ENCODE data around the gene RPS3. TPM values are rescaled to one million over a fixed set of nuclear protein-coding genes. Genes with fewer than 3 reads are reported as not detected.
A peak's percentile ranks its signal among the peaks of the same experiment; 100 is the strongest.

Gene RPS3
- total and polyA plus RNA-seq, 2 of the 13 experiments (the other 11 are each of a cell fraction or from before 2014, with no cell fraction given): 2,143 to 3,616 TPM

- no peak for TF ChIP-seq SRSF4 (IDR thresholded peaks at IDR 0.05; ENCODE audit: low read depth, low read length, poor library complexity, severe bottlenecking)
- TF ChIP-seq ZC3H13 (CRISPR knock-in tag; IDR thresholded peaks at IDR 0.05): 0 out of 2 replicates have a peak, but pooled peaks have one; percentile 74
- TF ChIP-seq PHB2 (IDR thresholded peaks at IDR 0.05; ENCODE audit: partially characterized antibody): no peak
- peak; percentile 79 for TF ChIP-seq POGZ (CRISPR knock-in tag; IDR thresholded peaks at IDR 0.05)
- peak; percentile 93 for TF ChIP-seq ELF3 (CRISPR knock-in tag; IDR thresholded peaks at IDR 0.05)
- TF ChIP-seq IKZF5 (CRISPR knock-in tag; IDR thresholded peaks at IDR 0.05): peak; percentile 81
- TF ChIP-seq CBX5 (CRISPR knock-in tag; IDR thresholded peaks at IDR 0.05; ENCODE audit: borderline replicate concordance): no peak
- TF ChIP-seq, protein P1, sequence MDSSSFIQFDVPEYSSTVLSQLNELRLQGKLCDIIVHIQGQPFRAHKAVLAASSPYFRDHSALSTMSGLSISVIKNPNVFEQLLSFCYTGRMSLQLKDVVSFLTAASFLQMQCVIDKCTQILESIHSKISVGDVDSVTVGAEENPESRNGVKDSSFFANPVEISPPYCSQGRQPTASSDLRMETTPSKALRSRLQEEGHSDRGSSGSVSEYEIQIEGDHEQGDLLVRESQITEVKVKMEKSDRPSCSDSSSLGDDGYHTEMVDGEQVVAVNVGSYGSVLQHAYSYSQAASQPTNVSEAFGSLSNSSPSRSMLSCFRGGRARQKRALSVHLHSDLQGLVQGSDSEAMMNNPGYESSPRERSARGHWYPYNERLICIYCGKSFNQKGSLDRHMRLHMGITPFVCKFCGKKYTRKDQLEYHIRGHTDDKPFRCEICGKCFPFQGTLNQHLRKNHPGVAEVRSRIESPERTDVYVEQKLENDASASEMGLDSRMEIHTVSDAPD (CRISPR knock-in tag; IDR thresholded peaks at IDR 0.05): no peak
- peak; percentile 67; the same call in 1 of the 2 replicates for TF ChIP-seq GATAD1 (CRISPR knock-in tag; IDR thresholded peaks at IDR 0.05)
- no peak for TF ChIP-seq ZNF570 (CRISPR knock-in tag; IDR thresholded peaks at IDR 0.05; ENCODE audit: borderline replicate concordance)
- TF ChIP-seq MIER3 (CRISPR knock-in tag; IDR thresholded peaks at IDR 0.05; ENCODE audit: borderline replicate concordance): peak; percentile 68; the same call in 1 of the 2 replicates
- TF ChIP-seq NCOR1 (IDR thresholded peaks at IDR 0.05; ENCODE audit: borderline replicate concordance, low read length): peak; percentile 14; the same call in 1 of the 2 replicates
- TF ChIP-seq, protein P2, sequence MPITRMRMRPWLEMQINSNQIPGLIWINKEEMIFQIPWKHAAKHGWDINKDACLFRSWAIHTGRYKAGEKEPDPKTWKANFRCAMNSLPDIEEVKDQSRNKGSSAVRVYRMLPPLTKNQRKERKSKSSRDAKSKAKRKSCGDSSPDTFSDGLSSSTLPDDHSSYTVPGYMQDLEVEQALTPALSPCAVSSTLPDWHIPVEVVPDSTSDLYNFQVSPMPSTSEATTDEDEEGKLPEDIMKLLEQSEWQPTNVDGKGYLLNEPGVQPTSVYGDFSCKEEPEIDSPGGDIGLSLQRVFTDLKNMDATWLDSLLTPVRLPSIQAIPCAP (CRISPR knock-in tag; IDR thresholded peaks at IDR 0.05; ENCODE audit: low read depth): no peak
- peak; percentile 66; the same call in 1 of the 2 replicates for TF ChIP-seq ZNF605 (CRISPR knock-in tag; IDR thresholded peaks at IDR 0.05)
- no peak for TF ChIP-seq MATR3 (CRISPR knock-in tag; IDR thresholded peaks at IDR 0.05)
- TF ChIP-seq SPEN (CRISPR knock-in tag; IDR thresholded peaks at IDR 0.05; ENCODE audit: low read depth): peak; percentile 64; the same call in 1 of the 2 replicates
- no peak for TF ChIP-seq ZNF83 (CRISPR knock-in tag; IDR thresholded peaks at IDR 0.05; ENCODE audit: borderline replicate concordance)
- TF ChIP-seq MLLT10 (CRISPR knock-in tag; IDR thresholded peaks at IDR 0.05): no peak
- TF ChIP-seq TP53 (CRISPR knock-in tag; conservative IDR thresholded peaks at IDR 0.05): 0 out of 2 replicates have a peak, but pooled peaks have one; percentile 35
- peak; percentile 72 for TF ChIP-seq ZFY (CRISPR knock-in tag; IDR thresholded peaks at IDR 0.05)
- peak; percentile 26 for TF ChIP-seq TAF15 (IDR thresholded peaks at IDR 0.05; ENCODE audit: low read depth, low read length, poor library complexity, severe bottlenecking)
- no peak for TF ChIP-seq DR1 (CRISPR knock-in tag; IDR thresholded peaks at IDR 0.05)
Observed at GRCh38 chr11:75351791-75352587, 47.3 kb upstream of the RPS3 start (continued).

All from HepG2 (cell line).